Loucy (cell line): ENCODE data around the gene CCDC88A.

Source experiments
- H2AFZ ChIP-seq: fragments of 200-600 bp; sonication (generic); 2 replicates; pipeline ENCODE4 v1.6.0; 2016; ENCODE audit warnings: antibody characterized with exemption, mild to moderate bottlenecking, low read length, moderate library complexity
- H3F3A ChIP-seq: fragments of 200-600 bp; 2 replicates; pipeline ENCODE4 v1.6.0; 2016; ENCODE audit warnings: antibody characterized with exemption, low read depth, mild to moderate bottlenecking
- H3K27me3 ChIP-seq: fragments of 200-600 bp; sonication (generic); 2 replicates; pipeline ENCODE4 v1.6.1; 2014; ENCODE audit warnings: low read length, mild to moderate bottlenecking; ENCODE audit not compliant: insufficient read depth, poor library complexity, severe bottlenecking
- H3K36me3 ChIP-seq: fragments of 200-600 bp; sonication (generic); 2 replicates; pipeline ENCODE4 v1.6.1; 2016; ENCODE audit warnings: low read length; ENCODE audit not compliant: insufficient read depth
- H3K4me1 ChIP-seq: fragments of 200-600 bp; sonication (generic); 2 replicates; pipeline ENCODE4 v1.5.1; 2014; ENCODE audit warnings: low read length, mild to moderate bottlenecking; ENCODE audit not compliant: insufficient read depth, poor library complexity, severe bottlenecking
- H3K4me2 ChIP-seq: fragments of 200-600 bp; sonication (generic); 2 replicates; pipeline ENCODE4 v1.6.0; 2014; ENCODE audit warnings: antibody characterized with exemption, low read length, low read depth, mild to moderate bottlenecking; ENCODE audit not compliant: poor library complexity, severe bottlenecking
- H3K4me3 ChIP-seq: fragments of 200-600 bp; sonication (generic); 2 replicates; pipeline ENCODE4 v1.5.1; 2014; ENCODE audit warnings: low read length, mild to moderate bottlenecking, mixed read lengths; ENCODE audit not compliant: poor library complexity, severe bottlenecking
- H3K79me2 ChIP-seq: fragments of 200-600 bp; sonication (generic); 2 replicates; pipeline ENCODE4 v1.6.1; 2014; ENCODE audit warnings: low read length; ENCODE audit not compliant: insufficient read depth
- H3K9ac ChIP-seq: fragments of 200-600 bp; sonication (generic); 2 replicates; pipeline ENCODE4 v1.6.0; 2014; ENCODE audit warnings: mild to moderate bottlenecking, low read depth, low read length, moderate library complexity; ENCODE audit not compliant: poor library complexity, severe bottlenecking
- H3K9me2 ChIP-seq: fragments of 200-600 bp; sonication (generic); replicated peaks from 2 replicates; pipeline ENCODE4 v1.6.1; 2016; ENCODE audit warnings: low read depth, low read length, mixed read lengths
- H3K9me3 ChIP-seq: fragments of 200-600 bp; sonication (generic); 2 replicates; pipeline ENCODE4 v1.6.1; 2014; ENCODE audit warnings: mild to moderate bottlenecking, antibody characterized with exemption, low read length, low read depth; ENCODE audit not compliant: insufficient read depth
- H4K20me1 ChIP-seq: fragments of 200-600 bp; sonication (generic); 2 replicates; pipeline ENCODE4 v1.6.0; 2014; ENCODE audit warnings: antibody characterized with exemption, low read length, mild to moderate bottlenecking; ENCODE audit not compliant: insufficient read depth, poor library complexity, severe bottlenecking
- EZH2phosphoT487 ChIP-seq: fragments of 200-600 bp; IDR thresholded peaks from 2 replicates; pipeline ENCODE4 v1.6.1; 2018; ENCODE audit warnings: antibody characterized with exemption, mild to moderate bottlenecking, moderate library complexity, borderline replicate concordance
- TF ChIP-seq, protein P1 (sequence below): fragments of 200-600 bp; sonication (generic); conservative IDR thresholded peaks from 2 replicates; pipeline ENCODE4 v1.5.1; 2014; ENCODE audit warnings: mild to moderate bottlenecking, antibody characterized with exemption, low read length

CCDC88A gene

GRCh38 chr2:55459714-55460274 lies 40.1 kb upstream of the CCDC88A start:
- Histone ChIP-seq H3K9ac (no peak overlapping the region), H2AFZ (no peak overlapping the region), H3K4me3 (no peak overlapping the region), H4K20me1 (no peaks in the 10 kb centered on the region), H3K27me3 (no peaks in the 10 kb centered on the region), H3K36me3 (no peaks in the 10 kb centered on the region), H3K4me1 (no peaks in the 10 kb centered on the region), H3K9me2 (no peaks in the 10 kb centered on the region), H3K79me2 (no peaks in the 10 kb centered on the region), H3F3A (no peaks in the 10 kb centered on the region), H3K4me2 (no peak overlapping the region), H3K9me3 (no peaks in the 10 kb centered on the region)
- TF ChIP-seq EZH2phosphoT487: no peak
- TF ChIP-seq, protein P1, sequence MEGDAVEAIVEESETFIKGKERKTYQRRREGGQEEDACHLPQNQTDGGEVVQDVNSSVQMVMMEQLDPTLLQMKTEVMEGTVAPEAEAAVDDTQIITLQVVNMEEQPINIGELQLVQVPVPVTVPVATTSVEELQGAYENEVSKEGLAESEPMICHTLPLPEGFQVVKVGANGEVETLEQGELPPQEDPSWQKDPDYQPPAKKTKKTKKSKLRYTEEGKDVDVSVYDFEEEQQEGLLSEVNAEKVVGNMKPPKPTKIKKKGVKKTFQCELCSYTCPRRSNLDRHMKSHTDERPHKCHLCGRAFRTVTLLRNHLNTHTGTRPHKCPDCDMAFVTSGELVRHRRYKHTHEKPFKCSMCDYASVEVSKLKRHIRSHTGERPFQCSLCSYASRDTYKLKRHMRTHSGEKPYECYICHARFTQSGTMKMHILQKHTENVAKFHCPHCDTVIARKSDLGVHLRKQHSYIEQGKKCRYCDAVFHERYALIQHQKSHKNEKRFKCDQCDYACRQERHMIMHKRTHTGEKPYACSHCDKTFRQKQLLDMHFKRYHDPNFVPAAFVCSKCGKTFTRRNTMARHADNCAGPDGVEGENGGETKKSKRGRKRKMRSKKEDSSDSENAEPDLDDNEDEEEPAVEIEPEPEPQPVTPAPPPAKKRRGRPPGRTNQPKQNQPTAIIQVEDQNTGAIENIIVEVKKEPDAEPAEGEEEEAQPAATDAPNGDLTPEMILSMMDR: no peak

DNA sequence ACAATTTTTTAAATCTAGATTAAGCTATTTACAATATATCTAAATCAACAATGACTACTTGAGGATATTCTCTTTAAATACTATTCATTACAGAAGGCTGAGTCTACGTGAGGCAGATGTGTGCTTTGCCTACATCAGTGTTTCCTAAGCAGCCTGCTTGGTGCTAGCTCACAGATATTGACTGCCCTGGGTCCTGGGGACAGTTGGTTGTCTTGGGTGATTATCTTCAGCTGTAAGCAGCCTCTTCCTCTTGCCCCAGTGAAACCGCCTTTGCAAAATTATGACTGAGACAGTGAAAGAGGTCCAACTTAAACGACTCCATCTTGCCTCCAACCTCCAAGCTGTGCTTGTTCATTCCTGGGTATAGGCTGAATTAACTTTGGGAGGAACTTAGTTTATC lies 39.6 kb upstream of the CCDC88A start:
- Histone ChIP-seq H3K27me3 (no peaks in the 10 kb centered on the region), H2AFZ (no peak overlapping the region), H3K79me2 (no peaks in the 10 kb centered on the region), H3F3A (no peaks in the 10 kb centered on the region), H3K4me1 (no peaks in the 10 kb centered on the region), H3K9ac (no peak overlapping the region), H3K4me2 (no peak overlapping the region), H3K4me3 (no peak overlapping the region), H4K20me1 (no peaks in the 10 kb centered on the region), H3K36me3 (no peaks in the 10 kb centered on the region), H3K9me3 (no peaks in the 10 kb centered on the region), H3K9me2 (no peaks in the 10 kb centered on the region)
- TF ChIP-seq EZH2phosphoT487: no peak
- TF ChIP-seq, protein P1: no peak

- H3K9me3 ChIP-seq: no peaks in the 10 kb centered on the region
- H4K20me1 ChIP-seq: no peaks in the 10 kb centered on the region
- H3K9me2 ChIP-seq: no peaks in the 10 kb centered on the region
- no peak overlapping the region for H3K4me2 ChIP-seq
- H3K27me3 ChIP-seq: no peaks in the 10 kb centered on the region
- no peaks in the 10 kb centered on the region for H3K4me1 ChIP-seq
- no peak for TF ChIP-seq EZH2phosphoT487
- TF ChIP-seq, protein P1: no peak
- no peaks in the 10 kb centered on the region for H3K79me2 ChIP-seq
- H3K36me3 ChIP-seq: no peaks in the 10 kb centered on the region
- H3F3A ChIP-seq: no peaks in the 10 kb centered on the region
- no peak overlapping the region for H2AFZ ChIP-seq
- H3K9ac ChIP-seq: no peak overlapping the region
- H3K4me3 ChIP-seq: no peak overlapping the region
Observed at GRCh38 chr2:55454121-55454520, 34.5 kb upstream of the CCDC88A start.
